Thoracic aorta (tissue), 2 donors: Measurements from ENCODE around the gene ZSCAN20. TPM values are rescaled to one million over a fixed set of nuclear protein-coding genes. Genes with fewer than 3 reads are reported as not detected.

Source experiments
- ATAC-seq: fragments of 150-250 bp; one replicate; pipeline ENCODE4 v1.8.0; 2017; ENCODE audit warnings: low read depth; ENCODE audit not compliant: insufficient number of reproducible peaks, low FRiP score
- DNase-seq: peaks from one replicate; pipeline ENCODE4 v3.0.0-alpha.2; 2020; ENCODE audit warnings: low spot score
- H3K27ac ChIP-seq, 2 donors: fragments of 200-600 bp; sonication (generic); 1 replicate in 1 of 2; 2 replicates in 1 of 2; pipeline ENCODE4 v1.5.1; 2016; ENCODE audit warnings: mild to moderate bottlenecking in 2 of 2, moderate library complexity in 2 of 2
- H3K27me3 ChIP-seq: fragments of 200-600 bp; sonication (generic); replicated peaks from 2 replicates; pipeline ENCODE4 v1.6.0; 2016; ENCODE audit warnings: mild to moderate bottlenecking; ENCODE audit not compliant: insufficient read depth
- H3K36me3 ChIP-seq: fragments of 200-600 bp; sonication (generic); one replicate; pipeline ENCODE4 v1.5.1; 2016
- H3K4me1 ChIP-seq, 2 donors: fragments of 200-600 bp; sonication (generic); 1 replicate in 1 of 2; 2 replicates in 1 of 2; pipeline versions ENCODE4 v1.5.1 to v1.6.0; 2016; ENCODE audit warnings: low read depth in 2 of 2, mild to moderate bottlenecking in 1 of 2; ENCODE audit not compliant: control insufficient read depth in 1 of 2
- H3K4me3 ChIP-seq: fragments of 200-600 bp; sonication (generic); 2 replicates; pipeline ENCODE4 v1.5.1; 2016; ENCODE audit warnings: mild to moderate bottlenecking
- H3K9me3 ChIP-seq: fragments of 200-600 bp; sonication (generic); 2 replicates; pipeline ENCODE4 v1.5.1; 2016
- total RNA-seq, 2 donors: library from RNA; depleted of rRNA; stranded (reverse); fragments of >200 nt; gene quantifications; one replicate each; pipeline versions ENCODE4 v1.1.0 to v1.2.3, GENCODE V29; 2016
- TF ChIP-seq, protein P1 (sequence below): fragments of 200-600 bp; sonication (generic); IDR thresholded peaks from one replicate; pipeline ENCODE4 v1.5.1; 2019; ENCODE audit warnings: antibody characterized with exemption

Gene ZSCAN20
- total RNA-seq, 2 donors from 2014 or later: 7.6 to 15.4 TPM

DNA sequence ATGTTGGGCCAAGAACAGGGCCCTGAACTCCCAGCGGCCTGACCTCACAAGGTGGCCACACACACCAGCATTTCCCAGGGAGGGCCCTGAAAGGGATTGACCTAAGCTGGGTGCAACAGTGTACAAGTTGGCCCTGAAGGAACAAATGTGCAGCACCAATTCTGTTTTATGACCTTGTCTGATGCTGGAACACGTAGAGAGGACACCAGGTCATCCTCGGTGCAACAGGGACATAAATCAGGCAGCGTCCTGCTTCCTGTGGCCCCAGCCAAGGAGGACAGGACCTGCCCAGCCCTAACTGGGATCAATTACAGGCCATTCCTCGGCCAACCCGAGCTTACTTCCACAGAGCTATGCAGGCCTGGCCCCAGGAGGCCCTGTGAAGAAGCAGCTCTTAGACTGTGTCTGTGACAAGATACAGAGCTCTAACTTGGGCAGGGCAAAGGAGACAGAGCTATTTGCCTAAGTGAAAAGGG is 28.7 kb upstream of the ZSCAN20 start:
- Histone ChIP-seq H3K27me3 (no peaks in the 10 kb centered on the region), H3K36me3 (no peaks in the 10 kb centered on the region), H3K4me1 (no peaks in the 10 kb centered on the region), H3K27ac (no peak overlapping the region), H3K4me3 (no peak overlapping the region), H3K9me3 (no peaks in the 10 kb centered on the region)
- TF ChIP-seq, protein P1, sequence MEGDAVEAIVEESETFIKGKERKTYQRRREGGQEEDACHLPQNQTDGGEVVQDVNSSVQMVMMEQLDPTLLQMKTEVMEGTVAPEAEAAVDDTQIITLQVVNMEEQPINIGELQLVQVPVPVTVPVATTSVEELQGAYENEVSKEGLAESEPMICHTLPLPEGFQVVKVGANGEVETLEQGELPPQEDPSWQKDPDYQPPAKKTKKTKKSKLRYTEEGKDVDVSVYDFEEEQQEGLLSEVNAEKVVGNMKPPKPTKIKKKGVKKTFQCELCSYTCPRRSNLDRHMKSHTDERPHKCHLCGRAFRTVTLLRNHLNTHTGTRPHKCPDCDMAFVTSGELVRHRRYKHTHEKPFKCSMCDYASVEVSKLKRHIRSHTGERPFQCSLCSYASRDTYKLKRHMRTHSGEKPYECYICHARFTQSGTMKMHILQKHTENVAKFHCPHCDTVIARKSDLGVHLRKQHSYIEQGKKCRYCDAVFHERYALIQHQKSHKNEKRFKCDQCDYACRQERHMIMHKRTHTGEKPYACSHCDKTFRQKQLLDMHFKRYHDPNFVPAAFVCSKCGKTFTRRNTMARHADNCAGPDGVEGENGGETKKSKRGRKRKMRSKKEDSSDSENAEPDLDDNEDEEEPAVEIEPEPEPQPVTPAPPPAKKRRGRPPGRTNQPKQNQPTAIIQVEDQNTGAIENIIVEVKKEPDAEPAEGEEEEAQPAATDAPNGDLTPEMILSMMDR: no peak
- no peak for ATAC-seq
- DNase-seq: no peak

DNA sequence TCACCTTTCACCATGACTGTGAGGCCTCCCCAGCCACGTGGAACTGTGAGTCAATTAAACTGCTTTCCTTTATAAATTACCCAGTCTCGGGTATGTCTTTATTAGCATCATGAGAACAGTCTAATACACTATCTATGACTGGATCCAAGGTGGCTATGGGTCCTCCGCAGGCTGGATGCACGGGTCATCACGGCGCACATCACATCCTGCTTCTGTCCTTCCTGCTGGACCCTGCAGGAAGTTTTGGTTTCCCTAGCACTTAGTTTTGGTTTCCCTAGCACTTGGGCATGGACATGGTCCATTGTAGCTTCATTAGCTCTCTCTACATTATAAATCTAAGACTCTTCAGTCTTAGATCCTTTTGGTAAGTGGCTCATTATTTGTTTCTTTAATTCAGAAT is 27.3 kb upstream of the ZSCAN20 start:
- DNase-seq (no peak), ATAC-seq (no peak)
- H3K4me1 ChIP-seq: no peaks in the 10 kb centered on the region
- H3K4me3 ChIP-seq: no peak overlapping the region
- H3K36me3 ChIP-seq: no peaks in the 10 kb centered on the region
- no peaks in the 10 kb centered on the region for H3K27me3 ChIP-seq
- no peak overlapping the region for H3K27ac ChIP-seq
- TF ChIP-seq, protein P1: no peak
- no peaks in the 10 kb centered on the region for H3K9me3 ChIP-seq

DNA sequence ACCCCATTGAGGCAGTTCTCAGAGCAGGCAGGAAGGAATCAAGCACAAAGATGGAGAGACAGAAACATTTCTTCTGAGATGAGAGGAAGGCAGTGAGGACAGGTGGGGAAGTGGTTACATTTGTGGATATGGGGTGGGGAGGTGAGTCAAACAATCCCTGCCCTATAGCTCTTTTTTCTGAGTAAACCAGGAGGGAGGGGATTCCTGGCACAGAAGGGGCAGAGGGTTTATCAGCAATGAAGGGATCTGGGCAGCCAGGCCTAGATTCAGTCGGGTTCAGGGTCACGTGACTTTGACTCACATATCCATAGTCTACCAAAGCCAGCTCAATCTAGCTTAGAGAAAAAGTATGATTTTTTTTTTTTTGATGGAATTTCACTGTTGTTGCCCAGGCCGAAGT is 25.9 kb upstream of the ZSCAN20 start:
- Histone ChIP-seq H3K27ac (no peak overlapping the region), H3K4me3 (no peak overlapping the region), H3K4me1 (no peaks in the 10 kb centered on the region), H3K36me3 (no peaks in the 10 kb centered on the region), H3K27me3 (no peaks in the 10 kb centered on the region), H3K9me3 (no peaks in the 10 kb centered on the region)
- DNase-seq: no peak
- no peak for ATAC-seq
- TF ChIP-seq, protein P1: no peak

DNA sequence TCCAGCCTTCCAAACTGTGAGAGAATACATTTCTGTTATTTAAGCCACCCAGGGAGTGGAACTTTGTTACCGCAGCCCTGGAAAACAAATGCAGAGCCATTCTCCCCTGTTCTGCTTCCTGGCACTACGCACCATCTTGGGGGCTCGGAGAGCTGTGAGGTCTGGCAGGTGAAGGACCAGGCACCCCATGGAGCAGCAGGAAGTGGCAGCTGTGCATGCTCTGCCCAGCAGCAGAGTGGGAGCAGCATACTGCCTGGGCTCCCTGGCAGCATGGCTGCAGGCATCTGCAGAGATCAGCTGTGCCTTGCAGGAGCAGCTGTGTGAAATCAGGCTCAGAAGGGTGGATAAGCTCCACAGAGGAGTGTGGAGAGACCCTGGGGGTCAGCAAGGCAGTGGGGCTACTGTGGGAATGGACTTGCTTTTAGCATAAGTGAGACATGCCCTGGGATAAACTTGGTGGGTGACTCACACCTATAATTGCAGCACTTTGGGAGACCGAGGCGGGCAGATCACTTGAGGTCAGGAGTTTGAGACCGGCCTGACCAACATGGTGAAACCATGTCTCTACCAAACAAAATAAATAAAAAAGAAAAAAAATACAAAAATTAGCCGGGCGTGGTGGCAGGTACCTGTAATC is 17.7 kb upstream of the ZSCAN20 start:
- H3K36me3 ChIP-seq: no peaks in the 10 kb centered on the region
- no peak overlapping the region for H3K4me3 ChIP-seq
- TF ChIP-seq, protein P1: no peak
- ATAC-seq (no peak), DNase-seq (no peak)
- peaks cover 30 to 44% of the 10 kb centered on the region in 2 donors for H3K4me1 ChIP-seq
- H3K27me3 ChIP-seq: no peaks in the 10 kb centered on the region
- H3K9me3 ChIP-seq: no peaks in the 10 kb centered on the region
- no peak overlapping the region for H3K27ac ChIP-seq

DNA sequence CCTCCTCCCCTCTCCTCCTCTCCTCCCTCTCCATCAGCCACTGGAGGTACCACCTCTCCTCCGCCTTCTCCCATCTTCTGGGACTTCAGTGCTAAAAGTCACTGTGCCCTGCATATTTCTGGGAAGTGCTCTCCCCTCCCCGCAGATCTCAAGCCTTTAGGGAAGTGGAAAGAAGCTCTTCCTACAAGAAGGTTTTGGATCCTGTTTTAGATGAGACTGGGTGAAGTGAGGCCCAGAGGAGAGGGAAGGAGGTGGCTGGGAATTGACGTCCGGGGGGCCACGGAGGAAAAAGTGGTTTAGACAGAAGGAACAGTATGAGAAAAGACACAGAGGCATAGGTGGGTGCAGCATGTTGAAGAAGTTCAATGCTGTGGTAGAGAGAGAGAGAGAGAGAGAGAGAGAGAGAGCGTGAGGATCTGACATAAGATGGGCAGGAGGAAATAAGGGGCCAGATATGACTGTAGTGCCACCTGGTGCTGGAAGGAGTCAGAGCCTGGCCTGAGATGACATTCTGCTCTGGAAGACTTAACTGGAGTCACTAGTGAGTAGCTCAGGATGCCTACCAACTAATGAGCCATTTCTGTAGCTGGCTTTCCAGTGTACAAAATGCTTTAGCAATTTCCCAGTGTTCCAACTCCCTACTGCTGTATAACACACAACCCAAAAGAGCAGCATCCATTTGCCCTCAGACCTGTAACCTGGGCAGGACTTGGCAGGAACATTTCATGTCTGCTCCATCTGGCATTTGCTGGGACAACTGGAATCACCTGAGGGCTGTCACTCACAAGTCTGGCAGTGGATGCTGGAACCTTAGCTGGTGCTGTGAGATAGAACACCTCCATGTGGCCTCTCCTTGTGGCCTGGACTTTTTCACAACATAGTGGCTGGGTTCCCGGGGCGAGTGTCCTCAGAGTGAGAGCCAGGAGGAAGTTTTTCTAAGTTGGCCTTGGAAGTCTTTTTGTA is 16.6 kb upstream of the ZSCAN20 start:
- no peak overlapping the region for H3K4me3 ChIP-seq
- H3K27me3 ChIP-seq: no peaks in the 10 kb centered on the region
- ATAC-seq (peak; percentile 39), DNase-seq (no peak)
- H3K27ac ChIP-seq: peak overlapping the region; percentile 76 to 78
- TF ChIP-seq, protein P1: peak; percentile 47
- no peaks in the 10 kb centered on the region for H3K9me3 ChIP-seq
- no peaks in the 10 kb centered on the region for H3K36me3 ChIP-seq
- H3K4me1 ChIP-seq: peaks cover 39 to 54% of the 10 kb centered on the region in 2 donors
